HepG2 (cell line): ENCODE results near the gene CADM2. TPM values are rescaled to one million over a fixed set of nuclear protein-coding genes. Genes with fewer than 3 reads are reported as not detected.
A peak's percentile ranks its signal among the peaks of the same experiment; 100 is the strongest.

Experiments
- ATAC-seq: fragments of 200-7000 bp; cut with Tn5 transposase; 3 replicates; pipeline ENCODE4 v1.9.1; 2020; ENCODE audit warnings: mild to moderate bottlenecking, moderate library complexity
- BruUV-seq: library from RNA; stranded (reverse); fragments of 400-500 nt; replicated peaks from 2 replicates; lab custom pipeline; 2021; lab: Mats Ljungman, UMichigan
- CTCF ChIA-PET: fragments of 300-600 bp; formaldehyde crosslinking; extraction: SDS; loops from one replicate; lab custom pipeline; 2021; ENCODE audit warnings: low total read pairs, inconsistent platforms, low intra/inter-chr PET ratio; lab: Yijun Ruan, JAX
- POLR2A ChIA-PET: fragments of 350-600 bp; sonication (Branson Sonifier 250); formaldehyde crosslinking; loops from one replicate; lab custom pipeline; 2020; ENCODE audit warnings: antibody characterized with exemption, inconsistent platforms; lab: Yijun Ruan, JAX
- DNase-seq: peaks from one replicate; pipeline ENCODE4 v3.0.0-alpha.2; 2015; ENCODE audit warnings: low spot score
- FAIRE-seq: peaks from 3 replicates; lab custom pipeline; 2011; peaks lifted over from hg19 to GRCh38; lab: Jason Lieb, UNC
- H2AFZ ChIP-seq: one replicate; pipeline ENCODE4 v1.6.1; 2011; ENCODE audit warnings: low read length, inconsistent platforms
- H3K27ac ChIP-seq: fragments of 300-600 bp; 3 replicates; pipeline ENCODE4 v1.8.0; 2011; ENCODE audit warnings: mixed run types, mild to moderate bottlenecking, mixed read lengths, low read length, inconsistent platforms; ENCODE audit not compliant: insufficient read depth; ENCODE audit errors: extremely low read length
- H3K27me3 ChIP-seq, 2 experiments: fragments of 200-600 bp in 1 of 2; 2 replicates in 1 of 2; 3 replicates in 1 of 2; pipeline versions ENCODE4 v1.6.0 to v1.8.0; 2011; ENCODE audit warnings: low read length in 2 of 2, mild to moderate bottlenecking in 2 of 2, moderate library complexity in 2 of 2, inconsistent platforms in 1 of 2; ENCODE audit not compliant: insufficient read depth in 2 of 2, control insufficient read depth in 1 of 2
- H3K36me3 ChIP-seq, 2 experiments: fragments of 200-600 bp in 1 of 2; replicated peaks in 1 of 2; 2 replicates in 1 of 2; 3 replicates in 1 of 2; pipeline versions ENCODE4 v1.5.1 to v1.8.0; 2011; ENCODE audit warnings: low read length in 2 of 2, inconsistent platforms in 1 of 2; ENCODE audit not compliant: insufficient read depth in 2 of 2, control insufficient read depth in 1 of 2
- H3K4me1 ChIP-seq: 2 replicates; pipeline ENCODE4 v1.5.1; 2012; ENCODE audit warnings: low read length, inconsistent platforms; ENCODE audit not compliant: insufficient read depth
- H3K4me2 ChIP-seq: 2 replicates; pipeline ENCODE4 v1.6.0; 2011; ENCODE audit warnings: low read depth, low read length, inconsistent platforms
- H3K4me3 ChIP-seq, 3 experiments: fragments of 200-600 bp in 1 of 3; sonication (generic), shearing (Covaris generic) in 1 of 3; replicated peaks in 1 of 3; 2 replicates each; pipeline ENCODE4 v1.5.1; 2011 to 2016; ENCODE audit warnings: low read length in 3 of 3, inconsistent platforms in 2 of 3, low read depth in 2 of 3, mild to moderate bottlenecking in 2 of 3, control low read depth in 1 of 3, mixed read lengths in 1 of 3; ENCODE audit not compliant: insufficient read depth in 1 of 3
- H3K79me2 ChIP-seq: one replicate; pipeline ENCODE4 v1.6.1; 2011; ENCODE audit warnings: low read length, inconsistent platforms; ENCODE audit not compliant: insufficient read depth
- H3K9ac ChIP-seq: 2 replicates; pipeline ENCODE4 v1.6.0; 2011; ENCODE audit warnings: mild to moderate bottlenecking, low read depth, low read length, inconsistent platforms; ENCODE audit not compliant: insufficient read depth
- H3K9me3 ChIP-seq: 2 replicates; pipeline ENCODE4 v1.5.1; 2012; ENCODE audit warnings: mild to moderate bottlenecking, low read length
- H4K20me1 ChIP-seq: 2 replicates; pipeline ENCODE4 v1.6.0; 2011; ENCODE audit warnings: inconsistent platforms, mild to moderate bottlenecking, low read length, moderate library complexity; ENCODE audit not compliant: insufficient read depth
- BCLAF1 ChIP-seq: fragments of 450-650 bp; IDR thresholded peaks from 2 replicates; pipeline ENCODE4 v1.6.1; 2017; ENCODE audit warnings: mild to moderate bottlenecking
- CHD2 ChIP-seq: IDR thresholded peaks from 2 replicates; pipeline ENCODE4 v1.6.1; 2011; ENCODE audit warnings: low read depth, low read length, improper control_type of control experiment
- HNRNPK ChIP-seq: fragments of 200-400 bp; formaldehyde crosslinking; IDR thresholded peaks from 2 replicates; pipeline ENCODE4 v1.6.1; 2018; ENCODE audit warnings: low read length, low read depth, moderate library complexity, mild to moderate bottlenecking; ENCODE audit not compliant: poor library complexity, severe bottlenecking
- KLF6 ChIP-seq: IDR thresholded peaks from 2 replicates; pipeline ENCODE4 v1.8.0; 2016; ENCODE audit warnings: missing biosample characterization, missing genetic modification reagents
- MAFF ChIP-seq: IDR thresholded peaks from 2 replicates; pipeline ENCODE4 v1.6.1; 2011; ENCODE audit warnings: low read depth, low read length, improper control_type of control experiment
- MAFK ChIP-seq, 2 experiments: IDR thresholded peaks in 1 of 2; conservative IDR thresholded peaks in 1 of 2; 2 replicates each; pipeline ENCODE4 v1.6.1; 2011; ENCODE audit warnings: improper control_type of control experiment in 2 of 2, low read length in 2 of 2
- MEIS1 ChIP-seq: sonication (generic); formaldehyde crosslinking; IDR thresholded peaks from 2 replicates; pipeline ENCODE4 v1.9.0; 2021; ENCODE audit warnings: mild to moderate bottlenecking, missing genetic modification reagents, moderate library complexity, borderline replicate concordance
- TAF15 ChIP-seq: fragments of 200-400 bp; formaldehyde crosslinking; IDR thresholded peaks from one replicate; pipeline ENCODE4 v1.6.1; 2018; ENCODE audit warnings: mild to moderate bottlenecking, low read depth, low read length; ENCODE audit not compliant: poor library complexity, severe bottlenecking
- ZBTB42 ChIP-seq: sonication (generic); formaldehyde crosslinking; IDR thresholded peaks from 2 replicates; pipeline ENCODE4 v1.5.0; 2020; ENCODE audit warnings: mild to moderate bottlenecking, missing genetic modification reagents
- ZEB1 ChIP-seq: IDR thresholded peaks from 2 replicates; pipeline ENCODE4 v1.6.1; 2012; ENCODE audit warnings: mild to moderate bottlenecking, low read depth, inconsistent platforms; ENCODE audit not compliant: insufficient replicate concordance
- ZNF335 ChIP-seq: sonication (generic); formaldehyde crosslinking; IDR thresholded peaks from 2 replicates; pipeline ENCODE4 v1.4.0; 2020; ENCODE audit warnings: missing genetic modification reagents
- ZNF430 ChIP-seq: sonication (generic); formaldehyde crosslinking; IDR thresholded peaks from 2 replicates; pipeline ENCODE4 v1.9.0; 2021; ENCODE audit warnings: mild to moderate bottlenecking, missing genetic modification reagents
- ZNF547 ChIP-seq: sonication (generic); formaldehyde crosslinking; IDR thresholded peaks from 2 replicates; pipeline ENCODE4 v1.5.1; 2020; ENCODE audit warnings: mild to moderate bottlenecking, missing genetic modification reagents
- WGBS: methylation state at CpG from one replicate; pipeline ENCODE4 v1.1.6; 2017; ENCODE audit warnings: low lambda C conversion rate; 5-methylcytosine and 5-hydroxymethylcytosine counted together
- in situ Hi-C: cut with HindIII; loops from 2 replicates; pipeline ENCODE4 v1.10.0; 2017; ENCODE audit warnings: low pct_unique_long_range_greater_than_20kb; ENCODE audit not compliant: extremely low pct_ligation_motif_present
- intact Hi-C: fragments of 100-400 bp; cut with micrococcal nuclease; formaldehyde crosslinking; loops from one replicate; pipeline ENCODE4 v1.10.0; 2022; ENCODE audit not compliant: unreplicated experiment
- polyA plus RNA-seq, 8 experiments: library from polyadenylated mRNA; depleted of rRNA in 3 of 8; stranded (reverse) in 7 of 8; unstranded in 1 of 8; fragments of >200 nt; fragmentation: Illumina TruSeq in 4 of 8; extraction: Trizol in 4 of 8; gene quantifications; 2 replicates each; pipeline versions ENCODE4 v1.2.1 to v1.2.3, GENCODE V29; 2011 to 2016; ENCODE audit warnings: low read depth in 4 of 8, missing spikeins in 1 of 8, mixed read lengths in 1 of 8; ENCODE audit not compliant: insufficient read depth in 1 of 8
- total RNA-seq, 5 experiments: library from RNA; depleted of rRNA; stranded (reverse); fragments of >200 nt; fragmentation: Illumina TruSeq; extraction: Trizol; gene quantifications; 2 replicates each; pipeline ENCODE4 v1.2.3, GENCODE V29; 2016; ENCODE audit warnings: low read depth in 1 of 5
- TF ChIP-seq, protein P1 (sequence below): sonication (generic); formaldehyde crosslinking; IDR thresholded peaks from 2 replicates; pipeline ENCODE4 v1.5.0; 2020; ENCODE audit warnings: mild to moderate bottlenecking, missing genetic modification reagents

Gene CADM2
- total and polyA plus RNA-seq, 2 of the 13 experiments (the other 11 are each of a cell fraction or from before 2014, with no cell fraction given) = not detected

DNA sequence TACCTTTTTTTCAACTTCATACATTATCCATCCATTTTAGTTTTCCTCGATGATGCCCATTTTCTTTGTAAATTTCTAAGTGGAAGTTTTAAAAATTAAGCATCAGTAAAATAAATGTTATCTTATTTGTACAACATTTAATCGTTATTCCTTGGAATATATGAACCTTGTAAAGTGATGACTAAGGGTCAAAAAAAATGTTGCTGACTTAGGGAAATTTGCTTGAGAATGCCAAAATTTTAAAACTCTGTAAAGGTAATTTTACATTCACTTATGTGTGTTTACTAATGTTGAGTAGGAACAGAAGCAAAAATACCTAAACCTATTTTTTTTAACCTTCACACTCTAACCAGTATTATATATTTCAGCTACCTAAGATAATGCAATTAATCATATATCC is 1115.0 kb downstream of the CADM2 start:
- no peaks in the 10 kb centered on the region for H3K4me1 ChIP-seq
- intact Hi-C loops (no loop called here), in situ Hi-C loops (no loop called here)
- no peak overlapping the region for H3K4me2 ChIP-seq
- ATAC-seq (no peak), FAIRE-seq (no peak), DNase-seq (no peak)
- no peaks in the 10 kb centered on the region for H3K9me3 ChIP-seq
- H3K27me3 ChIP-seq = no peaks in the 10 kb centered on the region
- BruUV-seq = no TSS peak
- WGBS = 0% methylated on average over 2 of the region's 2 CpGs
- H3K36me3 ChIP-seq = no peaks in the 10 kb centered on the region
- no peak overlapping the region for H3K9ac ChIP-seq
- ChIA-PET POLR2A (no interaction called here), CTCF (no interaction called here)
- H4K20me1 ChIP-seq = no peaks in the 10 kb centered on the region
- no peak overlapping the region for H3K27ac ChIP-seq
- no peak overlapping the region for H2AFZ ChIP-seq
- H3K79me2 ChIP-seq = no peaks in the 10 kb centered on the region
- no peak overlapping the region for H3K4me3 ChIP-seq
- TF ChIP-seq MAFF = peak; percentile 88
- TF ChIP-seq MAFK (conservative IDR thresholded peaks at IDR 0.05 in 1 of 2, IDR thresholded peaks at IDR 0.05 in 1 of 2; ENCODE audit: low read length in 2 of 2) = peak; percentile 87 to 93
- TF ChIP-seq HNRNPK = no peak

- H3K79me2 ChIP-seq = no peaks in the 10 kb centered on the region
- in situ Hi-C loops = no loop called here
- no peaks in the 10 kb centered on the region for H3K36me3 ChIP-seq
- H3K4me3 ChIP-seq = no peak overlapping the region
- CTCF ChIA-PET = no interaction called here
- BruUV-seq = no TSS peak
- no peaks in the 10 kb centered on the region for H3K27me3 ChIP-seq
- H3K4me2 ChIP-seq = no peak overlapping the region
- intact Hi-C loops = no loop called here
- no peak overlapping the region for H3K27ac ChIP-seq
- no peaks in the 10 kb centered on the region for H4K20me1 ChIP-seq
- H3K9ac ChIP-seq = no peak overlapping the region
- FAIRE-seq = no peak
- POLR2A ChIA-PET = no interaction called here
- DNase-seq = no peak
- H3K4me1 ChIP-seq = no peaks in the 10 kb centered on the region
- WGBS = 16% methylated on average over 6 of the region's 6 CpGs
- H2AFZ ChIP-seq = no peak overlapping the region
- ATAC-seq = no peak
- H3K9me3 ChIP-seq = no peaks in the 10 kb centered on the region
- TF ChIP-seq TAF15 = no peak
- TF ChIP-seq ZNF430 (CRISPR knock-in tag) = no peak
- TF ChIP-seq KLF6 (CRISPR knock-in tag) = no peak
- no peak for TF ChIP-seq ZBTB42
- no peak for TF ChIP-seq ZNF547 (CRISPR knock-in tag)
- no peak for TF ChIP-seq CHD2
- no peak for TF ChIP-seq MEIS1 (CRISPR knock-in tag)
- TF ChIP-seq, protein P1, sequence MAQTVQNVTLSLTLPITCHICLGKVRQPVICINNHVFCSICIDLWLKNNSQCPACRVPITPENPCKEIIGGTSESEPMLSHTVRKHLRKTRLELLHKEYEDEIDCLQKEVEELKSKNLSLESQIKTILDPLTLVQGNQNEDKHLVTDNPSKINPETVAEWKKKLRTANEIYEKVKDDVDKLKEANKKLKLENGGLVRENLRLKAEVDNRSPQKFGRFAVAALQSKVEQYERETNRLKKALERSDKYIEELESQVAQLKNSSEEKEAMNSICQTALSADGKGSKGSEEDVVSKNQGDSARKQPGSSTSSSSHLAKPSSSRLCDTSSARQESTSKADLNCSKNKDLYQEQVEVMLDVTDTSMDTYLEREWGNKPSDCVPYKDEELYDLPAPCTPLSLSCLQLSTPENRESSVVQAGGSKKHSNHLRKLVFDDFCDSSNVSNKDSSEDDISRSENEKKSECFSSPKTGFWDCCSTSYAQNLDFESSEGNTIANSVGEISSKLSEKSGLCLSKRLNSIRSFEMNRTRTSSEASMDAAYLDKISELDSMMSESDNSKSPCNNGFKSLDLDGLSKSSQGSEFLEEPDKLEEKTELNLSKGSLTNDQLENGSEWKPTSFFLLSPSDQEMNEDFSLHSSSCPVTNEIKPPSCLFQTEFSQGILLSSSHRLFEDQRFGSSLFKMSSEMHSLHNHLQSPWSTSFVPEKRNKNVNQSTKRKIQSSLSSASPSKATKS (CRISPR knock-in tag) = no peak
- no peak for TF ChIP-seq ZNF335 (CRISPR knock-in tag)
- no peak for TF ChIP-seq BCLAF1
- TF ChIP-seq ZEB1 = no peak
Measured at GRCh38 chr3:86087160-86087871, 1128.5 kb downstream of the CADM2 start.
